Panc1 (cell line): ENCODE results near the gene H6PD. TPM values are rescaled to one million over a fixed set of nuclear protein-coding genes. Genes with fewer than 3 reads are reported as not detected.

Source experiments
- ATAC-seq: fragments of 200-7000 bp; cut with Tn5 transposase; 2 replicates; pipeline ENCODE4 v1.9.1; 2020; ENCODE audit warnings: mild to moderate bottlenecking, moderate library complexity
- BruUV-seq: library from RNA; stranded (reverse); fragments of 400-500 nt; replicated peaks from 2 replicates; lab custom pipeline; 2021; lab: Mats Ljungman, UMichigan
- CTCF ChIA-PET: fragments of 300-600 bp; sonication (Branson Sonifier 250); formaldehyde crosslinking; loops from one replicate; lab custom pipeline; 2022; ENCODE audit warnings: antibody characterized with exemption; lab: Charles Lee
- POLR2A ChIA-PET: fragments of 300-600 bp; sonication (Branson Sonifier 250); formaldehyde crosslinking; loops from one replicate; lab custom pipeline; 2022; ENCODE audit warnings: antibody characterized with exemption; lab: Charles Lee
- DNase-seq: peaks from one replicate; pipeline ENCODE4 v3.0.0-alpha.2; 2010; ENCODE audit warnings: low read depth, low spot score
- H3K27ac ChIP-seq: 2 replicates; pipeline ENCODE4 v1.5.1; 2011; ENCODE audit warnings: mild to moderate bottlenecking, low read length, inconsistent platforms
- H3K27me3 ChIP-seq: fragments of 200-500 bp; sonication (Bioruptor generic); 2 replicates; pipeline ENCODE4 v1.6.0; 2014; ENCODE audit warnings: low read length, inconsistent platforms; ENCODE audit not compliant: control insufficient read depth, insufficient read depth
- H3K36me3 ChIP-seq: fragments of 200-500 bp; sonication (Bioruptor generic); 2 replicates; pipeline ENCODE4 v1.5.1; 2014; ENCODE audit warnings: inconsistent platforms, mild to moderate bottlenecking, low read length, moderate library complexity; ENCODE audit not compliant: control insufficient read depth, insufficient read depth
- H3K4me1 ChIP-seq: 2 replicates; pipeline ENCODE4 v1.5.1; 2011; ENCODE audit warnings: inconsistent platforms, mild to moderate bottlenecking, low read length, moderate library complexity; ENCODE audit not compliant: control insufficient read depth, insufficient read depth
- H3K4me3 ChIP-seq, 2 experiments: 2 replicates each; pipeline ENCODE4 v1.5.1; 2011 to 2012; ENCODE audit warnings: low read depth in 2 of 2, low read length in 2 of 2, mild to moderate bottlenecking in 2 of 2, inconsistent platforms in 1 of 2, moderate library complexity in 1 of 2
- H3K9me3 ChIP-seq: fragments of 200-500 bp; sonication (Bioruptor generic); 2 replicates; pipeline ENCODE4 v1.5.1; 2014; ENCODE audit warnings: low read depth, mild to moderate bottlenecking, inconsistent platforms, low read length, moderate library complexity; ENCODE audit not compliant: control insufficient read depth, insufficient read depth
- POLR2AphosphoS5 ChIP-seq: IDR thresholded peaks from 2 replicates; pipeline ENCODE4 v1.6.1; 2012; ENCODE audit warnings: mild to moderate bottlenecking, low read depth, low read length, moderate library complexity
- SIN3A ChIP-seq: IDR thresholded peaks from 2 replicates; pipeline ENCODE4 v1.6.1; 2012; ENCODE audit warnings: low read depth, mild to moderate bottlenecking, low read length, moderate library complexity, borderline replicate concordance; ENCODE audit not compliant: insufficient read depth
- TCF7L2 ChIP-seq: IDR thresholded peaks from 2 replicates; pipeline ENCODE4 v1.6.1; 2011; ENCODE audit warnings: mild to moderate bottlenecking, low read depth, low read length, inconsistent platforms
- in situ Hi-C: cut with HindIII; loops from 2 replicates; pipeline ENCODE4 v1.10.0; 2016; ENCODE audit warnings: low sequenced_read_pairs, low pct_unique_long_range_greater_than_20kb
- intact Hi-C: fragments of 100-400 bp; cut with micrococcal nuclease; formaldehyde crosslinking; loops from one replicate; pipeline ENCODE4 v1.10.0; 2022; ENCODE audit not compliant: unreplicated experiment
- total RNA-seq: library from RNA; stranded (reverse); gene quantifications from one replicate; pipeline ENCODE4 v1.2.1, GENCODE V29; 2021; ENCODE audit not compliant: unreplicated experiment
- TF ChIP-seq, protein P1 (sequence below), 2 experiments: IDR thresholded peaks; 2 replicates each; pipeline ENCODE4 v1.6.1; 2011 to 2012; ENCODE audit warnings: low read depth in 2 of 2, control low read depth in 1 of 2, low read length in 1 of 2, mild to moderate bottlenecking in 1 of 2, moderate library complexity in 1 of 2; ENCODE audit not compliant: insufficient read depth in 1 of 2
- TF ChIP-seq, protein P2 (sequence below): fragments of 450-650 bp; IDR thresholded peaks from 2 replicates; pipeline ENCODE4 v1.5.1; 2017; ENCODE audit warnings: mild to moderate bottlenecking

The H6PD gene
- total RNA-seq, 1 experiment from 2014 or later, result 23.5 TPM

DNA sequence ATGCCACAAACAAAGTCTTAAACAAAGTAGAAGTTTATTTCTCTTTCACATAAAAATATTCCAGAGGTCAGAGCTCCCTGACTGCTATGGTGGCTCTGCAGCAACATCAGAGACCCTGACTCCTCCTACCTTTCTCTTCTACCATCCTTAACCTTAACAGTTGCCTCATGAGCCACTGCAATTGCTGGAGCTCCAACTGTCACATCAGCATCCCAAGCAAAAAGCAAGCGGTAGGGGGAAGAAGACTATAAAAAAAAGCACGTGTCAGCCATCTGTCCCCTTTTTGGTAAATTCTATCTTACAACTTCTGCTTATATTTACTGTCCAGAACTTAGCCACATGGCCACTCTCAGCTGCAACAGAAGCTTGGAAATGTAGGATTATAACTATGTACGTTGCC is 21.8 kb upstream of the H6PD start:
- POLR2A ChIA-PET, result interaction anchor here (0.6 kb wide), 1 partner anchor 150 kb away, joined by 3 read pairs; no protein-coding TSS in a partner anchor

DNA sequence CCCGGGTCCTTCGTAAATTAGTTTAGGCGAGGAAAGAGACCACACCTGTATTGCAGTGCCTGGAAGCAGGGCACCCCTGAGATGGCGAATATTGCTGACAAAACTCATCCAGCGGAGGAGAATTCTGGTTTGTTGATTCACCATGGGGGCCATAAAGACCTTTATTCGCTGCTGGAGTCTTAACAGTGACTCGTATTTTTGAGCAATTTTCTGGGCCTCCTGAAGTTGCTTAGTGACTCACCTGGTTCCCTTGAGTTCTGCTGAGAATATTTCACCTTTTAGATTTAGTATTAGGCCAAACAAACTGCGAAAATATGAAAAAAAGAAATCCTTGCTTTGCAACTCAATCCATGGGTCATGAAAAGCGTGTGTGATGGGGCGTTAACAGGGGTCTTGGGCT is 20.6 kb upstream of the H6PD start:
- CTCF ChIA-PET, result no interaction called here

More for the DNA sequence above, 21.8 kb upstream of the H6PD start:
- no peak for ATAC-seq
- CTCF ChIA-PET, result interaction anchor here (0.5 kb wide), 1 partner anchor 8 kb away, joined by 9 read pairs; no protein-coding TSS in a partner anchor
- intact Hi-C loops, result no loop called here
- no peaks in the 10 kb centered on the region for H3K4me1 ChIP-seq
- TF ChIP-seq POLR2AphosphoS5 (no peak), SIN3A (no peak), TCF7L2 (no peak)
- TF ChIP-seq, protein P1, sequence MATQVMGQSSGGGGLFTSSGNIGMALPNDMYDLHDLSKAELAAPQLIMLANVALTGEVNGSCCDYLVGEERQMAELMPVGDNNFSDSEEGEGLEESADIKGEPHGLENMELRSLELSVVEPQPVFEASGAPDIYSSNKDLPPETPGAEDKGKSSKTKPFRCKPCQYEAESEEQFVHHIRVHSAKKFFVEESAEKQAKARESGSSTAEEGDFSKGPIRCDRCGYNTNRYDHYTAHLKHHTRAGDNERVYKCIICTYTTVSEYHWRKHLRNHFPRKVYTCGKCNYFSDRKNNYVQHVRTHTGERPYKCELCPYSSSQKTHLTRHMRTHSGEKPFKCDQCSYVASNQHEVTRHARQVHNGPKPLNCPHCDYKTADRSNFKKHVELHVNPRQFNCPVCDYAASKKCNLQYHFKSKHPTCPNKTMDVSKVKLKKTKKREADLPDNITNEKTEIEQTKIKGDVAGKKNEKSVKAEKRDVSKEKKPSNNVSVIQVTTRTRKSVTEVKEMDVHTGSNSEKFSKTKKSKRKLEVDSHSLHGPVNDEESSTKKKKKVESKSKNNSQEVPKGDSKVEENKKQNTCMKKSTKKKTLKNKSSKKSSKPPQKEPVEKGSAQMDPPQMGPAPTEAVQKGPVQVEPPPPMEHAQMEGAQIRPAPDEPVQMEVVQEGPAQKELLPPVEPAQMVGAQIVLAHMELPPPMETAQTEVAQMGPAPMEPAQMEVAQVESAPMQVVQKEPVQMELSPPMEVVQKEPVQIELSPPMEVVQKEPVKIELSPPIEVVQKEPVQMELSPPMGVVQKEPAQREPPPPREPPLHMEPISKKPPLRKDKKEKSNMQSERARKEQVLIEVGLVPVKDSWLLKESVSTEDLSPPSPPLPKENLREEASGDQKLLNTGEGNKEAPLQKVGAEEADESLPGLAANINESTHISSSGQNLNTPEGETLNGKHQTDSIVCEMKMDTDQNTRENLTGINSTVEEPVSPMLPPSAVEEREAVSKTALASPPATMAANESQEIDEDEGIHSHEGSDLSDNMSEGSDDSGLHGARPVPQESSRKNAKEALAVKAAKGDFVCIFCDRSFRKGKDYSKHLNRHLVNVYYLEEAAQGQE (IDR thresholded peaks at IDR 0.05; ENCODE audit: insufficient read depth in 1 of 2, low read depth in 2 of 2, low read length in 1 of 2), result no peak
- TF ChIP-seq, protein P2, sequence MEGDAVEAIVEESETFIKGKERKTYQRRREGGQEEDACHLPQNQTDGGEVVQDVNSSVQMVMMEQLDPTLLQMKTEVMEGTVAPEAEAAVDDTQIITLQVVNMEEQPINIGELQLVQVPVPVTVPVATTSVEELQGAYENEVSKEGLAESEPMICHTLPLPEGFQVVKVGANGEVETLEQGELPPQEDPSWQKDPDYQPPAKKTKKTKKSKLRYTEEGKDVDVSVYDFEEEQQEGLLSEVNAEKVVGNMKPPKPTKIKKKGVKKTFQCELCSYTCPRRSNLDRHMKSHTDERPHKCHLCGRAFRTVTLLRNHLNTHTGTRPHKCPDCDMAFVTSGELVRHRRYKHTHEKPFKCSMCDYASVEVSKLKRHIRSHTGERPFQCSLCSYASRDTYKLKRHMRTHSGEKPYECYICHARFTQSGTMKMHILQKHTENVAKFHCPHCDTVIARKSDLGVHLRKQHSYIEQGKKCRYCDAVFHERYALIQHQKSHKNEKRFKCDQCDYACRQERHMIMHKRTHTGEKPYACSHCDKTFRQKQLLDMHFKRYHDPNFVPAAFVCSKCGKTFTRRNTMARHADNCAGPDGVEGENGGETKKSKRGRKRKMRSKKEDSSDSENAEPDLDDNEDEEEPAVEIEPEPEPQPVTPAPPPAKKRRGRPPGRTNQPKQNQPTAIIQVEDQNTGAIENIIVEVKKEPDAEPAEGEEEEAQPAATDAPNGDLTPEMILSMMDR, result no peak
- in situ Hi-C loops, result no loop called here
- no peaks in the 10 kb centered on the region for H3K27me3 ChIP-seq
- H3K9me3 ChIP-seq, result no peaks in the 10 kb centered on the region
- H3K36me3 ChIP-seq, result no peaks in the 10 kb centered on the region
- H3K27ac ChIP-seq, result no peak overlapping the region
- DNase-seq, result no peak
- no TSS peak for BruUV-seq
- H3K4me3 ChIP-seq, result no peak overlapping the region

More for the DNA sequence above, 20.6 kb upstream of the H6PD start:
- Histone ChIP-seq H3K36me3 (no peaks in the 10 kb centered on the region), H3K27me3 (no peaks in the 10 kb centered on the region), H3K4me3 (no peak overlapping the region), H3K4me1 (no peaks in the 10 kb centered on the region), H3K9me3 (no peaks in the 10 kb centered on the region), H3K27ac (no peak overlapping the region)
- BruUV-seq, result no TSS peak
- no peak for TF ChIP-seq SIN3A
- TF ChIP-seq POLR2AphosphoS5, result no peak
- TF ChIP-seq, protein P2, result no peak
- TF ChIP-seq, protein P1 (IDR thresholded peaks at IDR 0.05; ENCODE audit: insufficient read depth in 1 of 2, low read depth in 2 of 2, low read length in 1 of 2), result no peak
- no peak for TF ChIP-seq TCF7L2
- intact Hi-C loops, result no loop called here
- POLR2A ChIA-PET, result no interaction called here
- ATAC-seq, result no peak
- DNase-seq, result no peak
- in situ Hi-C loops, result no loop called here
